Loucy (cell line): ENCODE data around the gene KIAA0825.

Experiments
- EZH2phosphoT487 ChIP-seq: fragments of 200-600 bp; IDR thresholded peaks from 2 replicates; pipeline ENCODE4 v1.6.1; 2018; ENCODE audit warnings: antibody characterized with exemption, mild to moderate bottlenecking, moderate library complexity, borderline replicate concordance
- TF ChIP-seq, protein P1 (sequence below): fragments of 200-600 bp; sonication (generic); conservative IDR thresholded peaks from 2 replicates; pipeline ENCODE4 v1.5.1; 2014; ENCODE audit warnings: mild to moderate bottlenecking, antibody characterized with exemption, low read length

DNA sequence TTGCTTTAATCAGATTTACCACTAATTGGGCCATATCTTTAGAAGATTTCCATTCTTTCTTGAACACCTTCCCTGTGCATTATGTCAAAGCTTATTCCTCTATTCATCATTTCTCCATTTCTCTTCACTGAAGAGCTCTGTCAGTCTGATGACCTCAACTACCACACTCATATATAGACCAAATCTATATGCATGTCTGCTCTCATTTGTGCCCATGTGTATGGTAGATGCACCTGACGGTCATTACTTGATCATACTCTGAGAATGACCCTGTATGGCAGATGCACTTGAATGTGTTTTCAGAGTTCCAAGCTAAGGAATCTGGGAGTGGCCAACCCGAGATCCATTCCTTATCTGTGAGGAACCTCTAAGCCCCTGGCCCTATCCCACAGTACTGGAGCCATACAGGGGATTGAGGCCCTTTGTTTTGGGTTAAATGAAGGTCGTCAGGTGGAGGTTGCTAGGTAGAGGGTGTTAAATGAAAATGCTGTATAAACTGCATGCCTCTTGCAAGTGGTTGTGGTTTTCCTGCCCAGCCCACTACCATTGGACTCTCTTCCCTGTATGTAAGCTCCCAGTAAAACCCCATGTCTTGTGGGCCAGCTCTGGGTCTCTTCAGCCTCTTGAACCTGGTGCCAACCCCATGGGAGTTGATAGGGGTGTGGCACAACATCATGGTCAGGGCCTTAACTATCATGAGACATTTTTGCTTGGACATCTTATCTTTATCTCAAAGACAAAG, 229.5 kb downstream of the KIAA0825 start:
- TF ChIP-seq, protein P1, sequence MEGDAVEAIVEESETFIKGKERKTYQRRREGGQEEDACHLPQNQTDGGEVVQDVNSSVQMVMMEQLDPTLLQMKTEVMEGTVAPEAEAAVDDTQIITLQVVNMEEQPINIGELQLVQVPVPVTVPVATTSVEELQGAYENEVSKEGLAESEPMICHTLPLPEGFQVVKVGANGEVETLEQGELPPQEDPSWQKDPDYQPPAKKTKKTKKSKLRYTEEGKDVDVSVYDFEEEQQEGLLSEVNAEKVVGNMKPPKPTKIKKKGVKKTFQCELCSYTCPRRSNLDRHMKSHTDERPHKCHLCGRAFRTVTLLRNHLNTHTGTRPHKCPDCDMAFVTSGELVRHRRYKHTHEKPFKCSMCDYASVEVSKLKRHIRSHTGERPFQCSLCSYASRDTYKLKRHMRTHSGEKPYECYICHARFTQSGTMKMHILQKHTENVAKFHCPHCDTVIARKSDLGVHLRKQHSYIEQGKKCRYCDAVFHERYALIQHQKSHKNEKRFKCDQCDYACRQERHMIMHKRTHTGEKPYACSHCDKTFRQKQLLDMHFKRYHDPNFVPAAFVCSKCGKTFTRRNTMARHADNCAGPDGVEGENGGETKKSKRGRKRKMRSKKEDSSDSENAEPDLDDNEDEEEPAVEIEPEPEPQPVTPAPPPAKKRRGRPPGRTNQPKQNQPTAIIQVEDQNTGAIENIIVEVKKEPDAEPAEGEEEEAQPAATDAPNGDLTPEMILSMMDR, result no peak
- TF ChIP-seq EZH2phosphoT487, result no peak
